ENCODE data around the gene HTRA1. TPM values are rescaled to one million over a fixed set of nuclear protein-coding genes. Genes with fewer than 3 reads are reported as not detected.

HTRA1 gene
- polyA plus RNA-seq, 1 experiment = 128 TPM

GRCh38 chr10:122530177-122530576 is 68.8 kb downstream of the HTRA1 start:
- Histone ChIP-seq H3K36me3 (ENCODE audit: control insufficient read depth, insufficient read depth, low read length) (no peaks in the 10 kb centered on the region), H3K27me3 (ENCODE audit: control insufficient read depth, insufficient read depth, low read length) (no peaks in the 10 kb centered on the region; the same call in none of the 2 replicates), H3K4me3 (ENCODE audit: low read depth, low read length) (no peak overlapping the region)
- no peak for DNase-seq (ENCODE audit: low read depth)
- ChIA-PET POLR2A (no interaction called here), CTCF (interaction anchor here (0.6 kb wide), 1 partner anchor 253 kb away, joined by 3 read pairs; no protein-coding TSS in a partner anchor)
- TF ChIP-seq CTCF (IDR thresholded peaks at IDR 0.05; ENCODE audit: insufficient read depth, low read depth, low read length) = no peak

GRCh38 chr10:122531261-122531660 is 69.9 kb downstream of the HTRA1 start:
- Histone ChIP-seq H3K36me3 (ENCODE audit: control insufficient read depth, insufficient read depth, low read length) (no peaks in the 10 kb centered on the region), H3K27me3 (ENCODE audit: control insufficient read depth, insufficient read depth, low read length) (no peaks in the 10 kb centered on the region; the same call in none of the 2 replicates), H3K4me3 (ENCODE audit: low read depth, low read length) (no peak overlapping the region)
- POLR2A ChIA-PET = no interaction called here
- CTCF ChIA-PET = interaction anchor here (0.8 kb wide), 1 partner anchor 11 kb away, joined by 3 read pairs; no protein-coding TSS in a partner anchor
- no peak for DNase-seq (ENCODE audit: low read depth)
- TF ChIP-seq CTCF (IDR thresholded peaks at IDR 0.05; ENCODE audit: insufficient read depth, low read depth, low read length) = no peak

GRCh38 chr10:122531939-122532338 is 70.6 kb downstream of the HTRA1 start:
- POLR2A ChIA-PET = no interaction called here
- TF ChIP-seq CTCF (IDR thresholded peaks at IDR 0.05; ENCODE audit: insufficient read depth, low read depth, low read length) = no peak
- DNase-seq (ENCODE audit: low read depth) = no peak
- Histone ChIP-seq H3K4me3 (ENCODE audit: low read depth, low read length) (no peak overlapping the region), H3K27me3 (ENCODE audit: control insufficient read depth, insufficient read depth, low read length) (no peaks in the 10 kb centered on the region; the same call in none of the 2 replicates), H3K36me3 (ENCODE audit: control insufficient read depth, insufficient read depth, low read length) (no peaks in the 10 kb centered on the region)
- CTCF ChIA-PET = no interaction called here

- DNase-seq (ENCODE audit: low read depth) = no peak
- H3K36me3 ChIP-seq (ENCODE audit: control insufficient read depth, insufficient read depth, low read length) = no peaks in the 10 kb centered on the region
- no peaks in the 10 kb centered on the region; the same call in none of the 2 replicates for H3K27me3 ChIP-seq (ENCODE audit: control insufficient read depth, insufficient read depth, low read length)
- ChIA-PET CTCF (no interaction called here), POLR2A (no interaction called here)
- no peak overlapping the region for H3K4me3 ChIP-seq (ENCODE audit: low read depth, low read length)
- TF ChIP-seq CTCF (IDR thresholded peaks at IDR 0.05; ENCODE audit: insufficient read depth, low read depth, low read length) = no peak
Observed at GRCh38 chr10:122532601-122533296, 71.4 kb downstream of the HTRA1 start.

GRCh38 chr10:122537545-122537944 is 76.2 kb downstream of the HTRA1 start:
- Histone ChIP-seq H3K4me3 (ENCODE audit: low read depth, low read length) (no peak overlapping the region), H3K27me3 (ENCODE audit: control insufficient read depth, insufficient read depth, low read length) (peaks cover 2% of the 10 kb centered on the region; the same call in 1 of the 2 replicates), H3K36me3 (ENCODE audit: control insufficient read depth, insufficient read depth, low read length) (no peaks in the 10 kb centered on the region)
- CTCF ChIA-PET = interaction anchor here (0.9 kb wide), 1 partner anchor 10 kb away, joined by 5 read pairs; no protein-coding TSS in a partner anchor
- POLR2A ChIA-PET = no interaction called here
- TF ChIP-seq CTCF (IDR thresholded peaks at IDR 0.05; ENCODE audit: insufficient read depth, low read depth, low read length) = no peak
- DNase-seq (ENCODE audit: low read depth) = no peak

Data from BJ (cell line).